Subcutaneous adipose tissue (tissue), 4 donors: Measurements from ENCODE around the gene PCDHGA2. TPM values are rescaled to one million over a fixed set of nuclear protein-coding genes. Genes with fewer than 3 reads are reported as not detected.

Experiments used
- total RNA-seq, 4 donors: library from RNA; depleted of rRNA; stranded (reverse); fragments of >200 nt; gene quantifications; one replicate each; pipeline ENCODE4 v1.1.0, GENCODE V29; 2016
- TF ChIP-seq, protein P1 (sequence below): fragments of 450-650 bp; IDR thresholded peaks from one replicate; pipeline ENCODE4 v1.5.1; 2016; ENCODE audit warnings: low read depth, mild to moderate bottlenecking, control low read depth, antibody characterized with exemption, moderate library complexity

Gene PCDHGA2
- total RNA-seq, 4 donors from 2014 or later: 2.3 to 6.5 (median 2.6) TPM

DNA sequence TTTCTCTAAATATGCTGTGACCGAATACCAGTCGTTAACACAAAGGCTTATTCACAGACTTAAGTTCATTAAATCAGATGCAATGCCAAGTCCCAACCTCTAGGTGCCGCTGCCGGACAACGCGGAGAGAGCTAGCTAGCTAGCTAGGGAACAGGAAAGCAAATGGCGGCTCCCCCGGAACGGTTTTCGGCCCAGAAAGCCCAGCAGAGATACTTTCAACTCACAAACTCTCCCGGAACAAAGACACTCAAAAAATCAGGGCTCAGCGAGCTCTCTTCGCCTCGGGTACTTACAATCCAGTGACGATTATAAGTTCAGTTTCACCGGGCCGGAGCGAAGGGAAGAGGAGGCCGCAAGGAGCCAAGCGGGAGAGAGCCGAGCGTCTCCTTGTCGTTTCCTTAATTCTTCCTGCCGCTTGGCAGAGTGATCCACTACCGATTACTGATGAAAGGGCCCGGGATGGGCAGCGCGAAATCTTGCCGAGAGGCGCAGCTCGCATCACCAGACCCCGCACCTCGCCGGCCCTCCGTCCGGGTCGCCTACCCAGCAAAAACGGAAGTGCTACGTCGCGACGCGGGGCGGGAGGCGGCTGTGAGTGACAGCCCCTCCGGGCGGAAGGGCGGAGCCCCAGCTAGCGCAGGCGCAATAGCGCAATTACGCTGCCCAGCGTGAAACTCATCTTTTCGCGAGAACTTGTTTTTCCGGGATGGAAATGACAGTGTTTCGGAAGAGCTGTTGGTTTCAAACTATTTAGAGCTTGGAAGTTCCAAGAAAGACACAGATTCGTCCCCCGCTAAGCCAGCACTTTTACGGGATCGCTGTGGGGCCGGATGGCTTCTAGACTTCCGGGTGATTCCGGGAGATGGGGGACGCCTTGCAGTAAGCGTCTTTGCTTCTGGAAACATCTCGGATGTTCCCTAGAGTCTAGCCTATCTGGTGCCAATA, 18.1 kb upstream of the PCDHGA2 start, which contains the start of gene TAF7:
TAF7 (minus strand) TSS at position 560 of the 945 bp plus-strand sequence. CDS start 740 bp downstream, outside the sequence.
- TF ChIP-seq, protein P1, sequence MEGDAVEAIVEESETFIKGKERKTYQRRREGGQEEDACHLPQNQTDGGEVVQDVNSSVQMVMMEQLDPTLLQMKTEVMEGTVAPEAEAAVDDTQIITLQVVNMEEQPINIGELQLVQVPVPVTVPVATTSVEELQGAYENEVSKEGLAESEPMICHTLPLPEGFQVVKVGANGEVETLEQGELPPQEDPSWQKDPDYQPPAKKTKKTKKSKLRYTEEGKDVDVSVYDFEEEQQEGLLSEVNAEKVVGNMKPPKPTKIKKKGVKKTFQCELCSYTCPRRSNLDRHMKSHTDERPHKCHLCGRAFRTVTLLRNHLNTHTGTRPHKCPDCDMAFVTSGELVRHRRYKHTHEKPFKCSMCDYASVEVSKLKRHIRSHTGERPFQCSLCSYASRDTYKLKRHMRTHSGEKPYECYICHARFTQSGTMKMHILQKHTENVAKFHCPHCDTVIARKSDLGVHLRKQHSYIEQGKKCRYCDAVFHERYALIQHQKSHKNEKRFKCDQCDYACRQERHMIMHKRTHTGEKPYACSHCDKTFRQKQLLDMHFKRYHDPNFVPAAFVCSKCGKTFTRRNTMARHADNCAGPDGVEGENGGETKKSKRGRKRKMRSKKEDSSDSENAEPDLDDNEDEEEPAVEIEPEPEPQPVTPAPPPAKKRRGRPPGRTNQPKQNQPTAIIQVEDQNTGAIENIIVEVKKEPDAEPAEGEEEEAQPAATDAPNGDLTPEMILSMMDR: no peak

DNA sequence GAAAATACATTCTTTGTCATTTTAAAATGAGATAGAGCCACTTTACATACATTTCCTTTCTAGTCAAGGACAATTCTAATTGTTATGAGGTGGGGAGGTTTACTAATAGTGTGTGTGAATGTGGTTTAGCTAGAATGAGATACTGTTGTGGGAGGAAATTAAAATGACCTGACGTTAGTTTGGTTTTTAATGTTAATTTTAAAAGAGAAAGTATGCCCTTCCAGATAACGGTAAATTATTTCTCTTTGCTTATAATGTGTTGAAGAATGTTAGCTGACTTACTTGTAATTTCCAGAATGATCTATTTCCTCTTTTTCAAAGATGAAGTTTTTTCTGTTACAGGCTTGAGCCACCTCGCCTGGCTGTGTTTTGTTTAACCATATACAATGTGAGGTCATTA, 16.3 kb upstream of the PCDHGA2 start:
- TF ChIP-seq, protein P1: no peak

DNA sequence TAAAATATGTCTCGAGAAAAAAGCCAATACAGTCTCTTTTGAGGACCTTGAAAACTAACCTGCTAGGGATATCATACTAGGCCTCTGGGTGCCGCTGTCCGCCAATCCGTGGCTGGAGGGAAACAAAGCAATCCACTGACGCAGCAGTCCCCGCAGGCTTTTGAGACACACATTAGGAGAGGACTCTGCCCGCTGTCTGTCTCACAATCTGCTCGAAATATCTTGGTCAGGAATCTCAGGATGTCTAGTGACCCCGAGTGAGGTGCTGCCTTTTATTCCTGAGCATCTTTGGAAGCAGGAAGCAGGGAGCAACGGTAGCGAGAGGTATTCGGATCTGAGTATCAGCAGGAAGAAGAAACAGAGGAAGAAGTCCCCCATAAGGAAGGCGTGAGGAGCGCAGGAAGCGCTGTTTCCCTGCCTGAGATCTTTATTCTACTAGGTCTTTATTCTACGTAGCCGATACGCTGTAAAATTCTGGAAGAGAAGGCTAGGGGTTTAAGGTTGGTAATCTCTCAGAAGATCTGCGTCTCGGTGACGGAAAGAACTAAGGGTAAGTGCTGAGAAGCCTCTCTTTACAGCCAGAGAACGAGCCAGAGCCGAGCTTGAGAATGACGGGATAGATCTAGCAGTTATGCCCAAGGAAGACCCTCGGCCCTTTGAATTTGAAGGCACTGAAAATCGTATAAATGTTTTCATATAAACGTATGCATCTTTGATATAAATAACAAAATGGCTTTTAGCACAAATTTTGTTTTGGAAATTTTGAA, 12.3 kb upstream of the PCDHGA2 start:
- TF ChIP-seq, protein P1: no peak

DNA sequence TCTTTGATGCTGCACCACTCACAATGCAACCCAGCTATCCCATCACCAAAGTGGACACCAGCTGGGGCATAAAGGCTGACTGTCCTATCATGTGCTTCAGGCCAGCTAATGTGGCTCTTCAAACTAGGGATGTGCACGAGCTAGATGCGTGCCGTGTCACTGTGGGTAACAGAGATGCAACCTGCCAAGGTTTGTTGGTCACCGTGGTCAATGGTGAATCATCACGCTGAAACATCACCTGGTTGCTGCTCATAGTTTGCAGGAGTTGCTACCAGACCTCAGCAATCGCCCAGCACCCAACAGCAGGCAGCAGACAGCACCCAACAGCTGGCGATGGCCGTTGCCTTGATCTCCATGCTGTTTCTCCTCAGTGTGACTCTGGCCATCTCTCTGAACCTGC, 10.3 kb upstream of the PCDHGA2 start:
- TF ChIP-seq, protein P1: no peak

DNA sequence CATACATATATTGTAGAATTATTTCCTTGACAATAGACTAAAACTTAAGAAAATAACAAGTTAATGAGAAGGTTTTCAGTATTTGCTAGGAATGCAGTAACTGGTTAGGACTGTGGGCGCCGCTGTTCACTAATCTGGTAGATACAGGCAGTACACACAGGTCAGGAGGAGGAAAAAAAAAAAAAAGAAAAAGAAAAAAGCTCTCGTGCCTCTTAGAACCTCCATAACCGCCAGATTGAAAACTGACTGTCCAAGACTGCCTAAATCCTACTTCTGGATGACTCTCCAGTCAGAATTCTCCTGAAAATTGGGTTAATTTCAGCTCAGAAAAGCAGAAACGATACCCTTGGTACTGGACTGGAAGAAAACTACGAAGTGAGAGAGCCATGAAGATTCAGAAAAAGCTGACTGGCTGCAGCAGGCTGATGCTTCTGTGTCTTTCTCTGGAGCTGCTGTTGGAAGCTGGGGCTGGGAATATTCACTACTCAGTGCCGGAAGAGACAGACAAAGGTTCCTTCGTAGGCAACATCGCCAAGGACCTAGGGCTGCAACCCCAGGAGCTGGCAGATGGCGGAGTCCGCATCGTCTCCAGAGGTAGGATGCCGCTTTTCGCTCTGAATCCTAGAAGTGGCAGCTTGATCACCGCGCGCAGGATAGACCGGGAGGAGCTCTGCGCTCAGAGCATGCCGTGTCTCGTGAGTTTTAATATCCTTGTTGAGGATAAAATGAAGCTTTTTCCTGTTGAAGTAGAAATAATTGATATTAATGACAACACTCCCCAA, 8.1 kb upstream of the PCDHGA2 start, which contains the start of gene PCDHGA1:
PCDHGA1 (plus strand) TSS at position 216 of the 782 bp plus-strand sequence.
- TF ChIP-seq, protein P1: no peak

DNA sequence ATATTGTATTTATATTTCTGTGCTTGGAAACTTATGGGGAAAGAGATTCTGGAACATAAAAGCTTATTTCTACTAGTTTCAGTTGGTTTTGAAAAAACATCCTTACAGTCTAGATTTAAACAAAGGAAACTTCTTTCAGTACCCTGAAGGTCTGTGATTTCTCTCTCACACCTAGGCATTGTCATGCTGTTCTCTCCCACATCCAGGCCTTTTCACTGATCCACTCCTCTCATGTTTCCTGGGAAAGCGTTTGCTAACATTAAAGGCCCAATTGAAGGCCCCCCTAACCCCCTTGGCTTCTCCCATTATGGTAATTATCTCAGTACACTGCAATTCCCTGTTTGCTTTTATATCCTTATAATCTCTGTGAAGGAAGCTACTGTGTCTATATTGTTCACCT, 4.2 kb downstream of the PCDHGA2 start:
- TF ChIP-seq, protein P1: no peak
